ENCODE results near the gene STX11. TPM values are rescaled to one million over a fixed set of nuclear protein-coding genes. Genes with fewer than 3 reads are reported as not detected.
"Not testable (repeated sequence)": the region's sequence is repeated elsewhere in the genome, so short reads cannot be mapped to it uniquely, and the experiment has no call there.

Gene STX11
- total RNA-seq, 4 donors from 2014 or later: 9.3 to 15.4 (median 11.2) TPM

DNA sequence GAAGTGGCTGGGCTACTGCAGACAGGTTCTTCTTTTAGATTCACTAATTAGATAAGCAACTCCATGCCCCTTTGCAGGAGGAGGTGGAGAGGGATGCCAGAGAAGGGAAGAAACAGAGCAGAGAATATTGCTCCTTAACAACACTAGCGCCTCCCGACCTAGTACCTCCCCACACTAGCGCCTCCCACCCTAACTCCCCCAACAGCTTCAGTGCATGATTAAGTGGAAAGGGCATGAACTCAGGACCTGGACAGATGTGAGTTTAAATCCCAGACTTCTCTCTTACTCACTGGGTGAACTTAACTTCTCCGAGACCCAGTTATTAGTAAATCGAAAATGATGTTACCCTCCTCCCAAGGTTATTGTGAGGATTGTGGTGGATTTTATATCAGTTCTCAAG, 25.7 kb downstream of the STX11 start:
- Histone ChIP-seq H3K4me1 (no peaks in the 10 kb centered on the region), H3K36me3 (peaks cover 0 to 7% (median 0%) of the 10 kb centered on the region in 3 donors), H3K9me3 (no peaks in the 10 kb centered on the region), H3K4me3 (no peak overlapping the region), H3K27me3 (no peaks in the 10 kb centered on the region), H3K27ac (no peak overlapping the region)
- DNase-seq: no peak
- 87 to 89% methylated on average over 5 of the region's 5 CpGs for WGBS, 2 donors
- intact Hi-C loops (cut with DNase I): no loop called here
- TF ChIP-seq POLR2A (IDR thresholded peaks at IDR 0.05): no peak
- TF ChIP-seq, protein P1, sequence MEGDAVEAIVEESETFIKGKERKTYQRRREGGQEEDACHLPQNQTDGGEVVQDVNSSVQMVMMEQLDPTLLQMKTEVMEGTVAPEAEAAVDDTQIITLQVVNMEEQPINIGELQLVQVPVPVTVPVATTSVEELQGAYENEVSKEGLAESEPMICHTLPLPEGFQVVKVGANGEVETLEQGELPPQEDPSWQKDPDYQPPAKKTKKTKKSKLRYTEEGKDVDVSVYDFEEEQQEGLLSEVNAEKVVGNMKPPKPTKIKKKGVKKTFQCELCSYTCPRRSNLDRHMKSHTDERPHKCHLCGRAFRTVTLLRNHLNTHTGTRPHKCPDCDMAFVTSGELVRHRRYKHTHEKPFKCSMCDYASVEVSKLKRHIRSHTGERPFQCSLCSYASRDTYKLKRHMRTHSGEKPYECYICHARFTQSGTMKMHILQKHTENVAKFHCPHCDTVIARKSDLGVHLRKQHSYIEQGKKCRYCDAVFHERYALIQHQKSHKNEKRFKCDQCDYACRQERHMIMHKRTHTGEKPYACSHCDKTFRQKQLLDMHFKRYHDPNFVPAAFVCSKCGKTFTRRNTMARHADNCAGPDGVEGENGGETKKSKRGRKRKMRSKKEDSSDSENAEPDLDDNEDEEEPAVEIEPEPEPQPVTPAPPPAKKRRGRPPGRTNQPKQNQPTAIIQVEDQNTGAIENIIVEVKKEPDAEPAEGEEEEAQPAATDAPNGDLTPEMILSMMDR (IDR thresholded peaks at IDR 0.05): no peak

DNA sequence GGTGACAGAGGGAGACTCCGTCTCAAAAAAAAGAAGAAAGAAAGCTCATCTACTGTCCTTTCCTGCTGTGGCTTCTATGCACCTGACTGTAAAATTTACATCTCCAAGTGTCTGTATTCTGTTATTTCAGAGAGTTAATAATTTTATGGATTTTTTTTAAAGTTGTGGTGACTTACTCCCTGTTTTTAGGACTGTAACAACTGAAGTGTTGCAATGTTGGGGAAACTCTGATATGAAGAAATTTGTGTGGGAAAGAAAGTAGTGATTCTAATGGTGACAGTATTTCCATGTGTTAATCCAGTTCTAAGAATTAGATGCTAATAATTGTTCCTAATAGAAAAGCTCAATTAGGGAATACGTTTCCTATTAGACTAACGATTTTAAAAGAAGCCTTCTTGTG, 27.4 kb downstream of the STX11 start:
- no peaks in the 10 kb centered on the region for H3K36me3 ChIP-seq
- H3K4me1 ChIP-seq: no peaks in the 10 kb centered on the region
- no peaks in the 10 kb centered on the region for H3K27me3 ChIP-seq
- TF ChIP-seq, protein P1 (IDR thresholded peaks at IDR 0.05): no peak
- TF ChIP-seq POLR2A (IDR thresholded peaks at IDR 0.05): no peak
- WGBS, 2 donors: 76 to 98% methylated on average over 3 of the region's 3 CpGs
- intact Hi-C loops (cut with DNase I): no loop called here
- no peak for DNase-seq
- no peak overlapping the region for H3K27ac ChIP-seq
- H3K9me3 ChIP-seq: no peaks in the 10 kb centered on the region
- no peak overlapping the region for H3K4me3 ChIP-seq

DNA sequence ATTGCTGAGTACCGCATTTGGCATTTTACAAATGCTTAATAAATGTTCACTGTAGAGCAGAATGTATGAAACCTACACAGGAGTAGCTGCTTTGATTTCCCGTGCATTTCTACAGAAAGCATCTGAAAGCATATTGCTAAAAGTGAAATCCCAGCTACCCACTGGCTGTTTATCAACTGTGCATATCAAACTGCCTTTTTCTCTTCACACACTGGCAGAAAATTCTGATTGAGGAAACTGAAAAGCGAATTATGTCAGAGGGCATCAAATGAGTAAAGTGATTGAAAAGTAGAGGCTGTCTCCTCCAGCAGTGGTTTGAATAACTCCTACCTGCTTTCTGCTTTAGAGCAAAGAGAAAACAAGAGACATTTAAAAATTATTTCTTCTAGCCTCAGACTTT, 28.0 kb downstream of the STX11 start:
- WGBS, 2 donors: 86 to 93% methylated on average over 3 of the region's 3 CpGs
- intact Hi-C loops (cut with DNase I): no loop called here
- no peak for TF ChIP-seq POLR2A (IDR thresholded peaks at IDR 0.05)
- TF ChIP-seq, protein P1 (IDR thresholded peaks at IDR 0.05): no peak

DNA sequence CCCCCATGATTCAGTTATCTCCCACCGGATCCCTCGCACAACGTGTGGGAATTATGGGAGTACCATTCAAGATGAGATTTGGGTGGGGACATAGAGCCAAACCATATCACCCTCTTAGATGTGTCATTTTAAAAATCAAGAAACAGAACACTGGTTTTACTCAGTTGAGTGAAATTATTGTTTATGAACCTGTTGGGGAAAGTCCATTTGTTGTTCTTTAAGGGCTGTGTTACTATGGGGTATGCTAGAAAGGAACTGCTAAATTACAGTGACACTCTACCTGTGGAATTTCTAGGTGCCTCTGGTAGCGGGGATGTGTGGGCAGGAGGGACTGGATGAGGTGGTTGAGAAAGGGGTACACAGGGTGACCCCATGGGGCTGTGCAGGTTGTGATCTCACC, 28.9 kb downstream of the STX11 start:
- H3K27ac ChIP-seq: no peak overlapping the region
- H3K9me3 ChIP-seq: no peaks in the 10 kb centered on the region
- H3K4me3 ChIP-seq: no peak overlapping the region
- 77 to 92% methylated on average over 4 of the region's 4 CpGs for WGBS, 2 donors
- H3K4me1 ChIP-seq: no peaks in the 10 kb centered on the region
- TF ChIP-seq POLR2A (IDR thresholded peaks at IDR 0.05): no peak
- TF ChIP-seq, protein P1 (IDR thresholded peaks at IDR 0.05): no peak
- H3K36me3 ChIP-seq: no peaks in the 10 kb centered on the region
- no peak for DNase-seq
- H3K27me3 ChIP-seq: no peaks in the 10 kb centered on the region
- intact Hi-C loops (cut with DNase I): no loop called here

More for the DNA sequence above, 28.0 kb downstream of the STX11 start:
- Histone ChIP-seq H3K4me1 (no peaks in the 10 kb centered on the region), H3K27ac (no peak overlapping the region), H3K4me3 (no peak overlapping the region), H3K9me3 (no peaks in the 10 kb centered on the region), H3K36me3 (no peaks in the 10 kb centered on the region), H3K27me3 (no peaks in the 10 kb centered on the region)
- no peak for DNase-seq

DNA sequence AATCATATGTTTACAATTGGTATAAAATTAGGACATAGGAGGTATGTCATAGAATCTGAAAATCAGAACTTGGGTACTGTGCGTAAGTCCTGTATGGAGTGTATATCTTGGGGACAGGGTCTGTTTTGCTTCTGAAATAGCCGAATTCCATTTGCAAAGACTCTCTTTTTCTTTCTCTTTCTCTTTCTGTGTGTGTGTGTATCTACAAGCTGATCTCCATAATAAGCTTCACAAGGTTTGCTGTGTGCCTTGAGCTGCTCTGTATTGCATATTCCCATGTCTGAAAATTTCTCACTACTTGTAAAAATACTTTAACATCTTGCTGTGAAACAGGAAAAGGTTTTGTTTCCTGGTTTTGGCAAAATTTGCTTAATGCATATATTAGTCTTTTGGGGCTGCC, 29.5 kb downstream of the STX11 start:
- intact Hi-C loops (cut with DNase I): no loop called here
- Histone ChIP-seq H3K27ac (no peak overlapping the region), H3K9me3 (no peaks in the 10 kb centered on the region), H3K36me3 (no peaks in the 10 kb centered on the region), H3K27me3 (no peaks in the 10 kb centered on the region), H3K4me3 (no peak overlapping the region), H3K4me1 (no peaks in the 10 kb centered on the region)
- DNase-seq: no peak
- no peak for TF ChIP-seq POLR2A (IDR thresholded peaks at IDR 0.05)
- TF ChIP-seq, protein P1 (IDR thresholded peaks at IDR 0.05): no peak
- WGBS, 2 donors: 74 to 75% methylated on average over 2 of the region's 2 CpGs

DNA sequence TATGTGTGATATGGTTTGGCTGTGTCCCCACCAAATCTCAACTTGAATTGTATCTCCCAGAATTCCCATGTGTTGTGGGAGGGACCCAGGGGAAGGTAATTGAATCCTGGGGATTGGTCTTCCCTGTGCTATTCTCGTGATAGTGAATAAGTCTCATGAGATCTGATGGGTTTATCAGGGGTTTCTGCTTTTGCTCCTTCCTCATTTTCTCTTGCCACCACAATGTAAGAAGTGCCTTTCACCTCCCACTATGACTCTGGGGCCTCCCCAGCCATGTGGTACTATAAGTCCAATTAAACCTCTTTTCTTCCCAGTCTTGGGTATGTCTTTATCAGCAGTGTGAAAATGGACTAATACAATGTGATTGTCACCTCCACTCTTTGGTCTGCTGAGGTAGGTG, 30.0 kb downstream of the STX11 start:
- DNase-seq; intact Hi-C loops (cut with DNase I); H3K27ac ChIP-seq; H3K27me3 ChIP-seq; H3K4me1 ChIP-seq; H3K4me3 ChIP-seq; H3K36me3 ChIP-seq; H3K9me3 ChIP-seq: not testable (repeated sequence)
- 50 to 63% methylated on average over 1 of the region's 1 CpG for WGBS, 2 donors
